ENCODE data around the gene SLC5A7. TPM values are rescaled to one million over a fixed set of nuclear protein-coding genes. Genes with fewer than 3 reads are reported as not detected.

Gene SLC5A7
- total and polyA plus RNA-seq, 2 donors (not counting 3 experiments of a cell fraction or from before 2014, with no cell fraction given): not detected

GRCh38 chr2:107999158-107999557 lies 12.8 kb downstream of the SLC5A7 start:
- no peak overlapping the region for H3K4me3 ChIP-seq (replicated peaks in 1 of 3; ENCODE audit: insufficient read depth in 1 of 3, low read depth in 1 of 3, low read length in 3 of 3)
- ChIA-PET POLR2A (no interaction called here), CTCF (no interaction called here)
- no peaks in the 10 kb centered on the region for H3K9me3 ChIP-seq (replicated peaks; ENCODE audit: control insufficient read depth, insufficient read depth, low read length)
- no peak overlapping the region for H3K9ac ChIP-seq (replicated peaks; ENCODE audit: extremely low read depth, insufficient read depth, low read length)
- H3K36me3 ChIP-seq (ENCODE audit: control insufficient read depth in 2 of 2, extremely low read depth in 1 of 2, insufficient read depth in 2 of 2, low read length in 2 of 2): no peaks in the 10 kb centered on the region
- no peak for DNase-seq (ENCODE audit: low read depth, low spot score)
- no TSS peak for BruUV-seq (replicated peaks)
- dilution Hi-C loops (cut with MboI; ENCODE audit: extremely low pct_ligation_motif_present, low sequenced_read_pairs): no loop called here
- FAIRE-seq: no peak
- H3K4me2 ChIP-seq (ENCODE audit: insufficient read depth, low read length): no peak overlapping the region
- no peaks in the 10 kb centered on the region for H3K79me2 ChIP-seq (ENCODE audit: control insufficient read depth, insufficient read depth, low read length)
- H2AFZ ChIP-seq (ENCODE audit: low read depth, low read length): no peak overlapping the region
- H3K9me1 ChIP-seq (replicated peaks; ENCODE audit: control insufficient read depth, extremely low read depth, insufficient read depth, low read length): no peaks in the 10 kb centered on the region
- H3K27me3 ChIP-seq (ENCODE audit: control insufficient read depth in 2 of 2, insufficient read depth in 2 of 2, low read length in 2 of 2): no peaks in the 10 kb centered on the region
- TF ChIP-seq MYC (IDR thresholded peaks at IDR 0.05; ENCODE audit: low read depth, low read length) (no peak), FOS (IDR thresholded peaks at IDR 0.05; ENCODE audit: borderline replicate concordance, insufficient read depth, low read length) (no peak), POLR2AphosphoS5 (IDR thresholded peaks at IDR 0.05; ENCODE audit: insufficient read depth, low read depth, low read length) (no peak), POLR2A (IDR thresholded peaks at IDR 0.05; ENCODE audit: low read depth, low read length) (no peak), CTCF (IDR thresholded peaks at IDR 0.05; ENCODE audit: extremely low read depth in 1 of 2, insufficient read depth in 1 of 2, low read depth in 1 of 2, low read length in 2 of 2) (no peak), GATA2 (IDR thresholded peaks at IDR 0.05; ENCODE audit: insufficient read depth, insufficient read length, low read depth, low read length) (no peak), MAX (IDR thresholded peaks at IDR 0.05; ENCODE audit: insufficient read depth, insufficient read length) (no peak), EZH2 (IDR thresholded peaks at IDR 0.05; ENCODE audit: borderline replicate concordance, low read depth, low read length, severe bottlenecking) (no peak), JUN (IDR thresholded peaks at IDR 0.05; ENCODE audit: borderline replicate concordance, insufficient read depth, insufficient read length, low read depth) (no peak)
- no peaks in the 10 kb centered on the region for H3K4me1 ChIP-seq (ENCODE audit: control insufficient read depth, extremely low read depth, insufficient read depth, low read length)
- H4K20me1 ChIP-seq (replicated peaks; ENCODE audit: control insufficient read depth, extremely low read depth, insufficient read depth, low read length): no peaks in the 10 kb centered on the region
- no peak overlapping the region for H3K27ac ChIP-seq (ENCODE audit: insufficient read depth, low read depth, low read length)
- intact Hi-C loops (cut with micrococcal nuclease): no loop called here

Data from endothelial cell of umbilical vein (primary cell).